Measurements from ENCODE around the gene CHM.
"Not testable (repeated sequence)": the region's sequence is repeated elsewhere in the genome, so short reads cannot be mapped to it uniquely, and the experiment has no call there.

CHM gene

DNA sequence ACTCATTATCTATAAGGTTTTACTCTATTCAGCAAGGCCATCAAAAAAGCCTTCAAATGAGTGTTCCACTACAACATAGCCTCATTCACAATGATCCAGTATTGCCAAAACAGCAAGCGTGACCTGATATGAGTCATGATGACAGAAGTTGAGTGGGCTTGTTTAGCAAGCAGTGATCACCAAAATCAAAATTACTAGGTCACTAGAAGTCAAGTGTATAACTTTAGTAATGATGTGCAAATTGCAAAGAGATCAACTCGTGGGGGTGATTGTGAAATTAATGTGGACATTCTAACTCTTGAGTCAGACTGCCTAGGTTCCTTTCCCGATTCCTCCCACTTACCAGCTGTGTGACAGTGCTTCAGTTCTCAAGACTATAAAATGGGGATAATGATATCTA lies 124.5 kb downstream of the CHM start:
- ChIA-PET CTCF (no interaction called here), POLR2A (no interaction called here)
- DNase-seq (ENCODE audit: low read depth, low spot score): no peak
- TF ChIP-seq, protein P1, sequence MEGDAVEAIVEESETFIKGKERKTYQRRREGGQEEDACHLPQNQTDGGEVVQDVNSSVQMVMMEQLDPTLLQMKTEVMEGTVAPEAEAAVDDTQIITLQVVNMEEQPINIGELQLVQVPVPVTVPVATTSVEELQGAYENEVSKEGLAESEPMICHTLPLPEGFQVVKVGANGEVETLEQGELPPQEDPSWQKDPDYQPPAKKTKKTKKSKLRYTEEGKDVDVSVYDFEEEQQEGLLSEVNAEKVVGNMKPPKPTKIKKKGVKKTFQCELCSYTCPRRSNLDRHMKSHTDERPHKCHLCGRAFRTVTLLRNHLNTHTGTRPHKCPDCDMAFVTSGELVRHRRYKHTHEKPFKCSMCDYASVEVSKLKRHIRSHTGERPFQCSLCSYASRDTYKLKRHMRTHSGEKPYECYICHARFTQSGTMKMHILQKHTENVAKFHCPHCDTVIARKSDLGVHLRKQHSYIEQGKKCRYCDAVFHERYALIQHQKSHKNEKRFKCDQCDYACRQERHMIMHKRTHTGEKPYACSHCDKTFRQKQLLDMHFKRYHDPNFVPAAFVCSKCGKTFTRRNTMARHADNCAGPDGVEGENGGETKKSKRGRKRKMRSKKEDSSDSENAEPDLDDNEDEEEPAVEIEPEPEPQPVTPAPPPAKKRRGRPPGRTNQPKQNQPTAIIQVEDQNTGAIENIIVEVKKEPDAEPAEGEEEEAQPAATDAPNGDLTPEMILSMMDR (IDR thresholded peaks at IDR 0.05; ENCODE audit: insufficient read depth, low read length, missing control alignments): no peak
- H3K4me3 ChIP-seq (ENCODE audit: low read depth, low read length): no peak overlapping the region

DNA sequence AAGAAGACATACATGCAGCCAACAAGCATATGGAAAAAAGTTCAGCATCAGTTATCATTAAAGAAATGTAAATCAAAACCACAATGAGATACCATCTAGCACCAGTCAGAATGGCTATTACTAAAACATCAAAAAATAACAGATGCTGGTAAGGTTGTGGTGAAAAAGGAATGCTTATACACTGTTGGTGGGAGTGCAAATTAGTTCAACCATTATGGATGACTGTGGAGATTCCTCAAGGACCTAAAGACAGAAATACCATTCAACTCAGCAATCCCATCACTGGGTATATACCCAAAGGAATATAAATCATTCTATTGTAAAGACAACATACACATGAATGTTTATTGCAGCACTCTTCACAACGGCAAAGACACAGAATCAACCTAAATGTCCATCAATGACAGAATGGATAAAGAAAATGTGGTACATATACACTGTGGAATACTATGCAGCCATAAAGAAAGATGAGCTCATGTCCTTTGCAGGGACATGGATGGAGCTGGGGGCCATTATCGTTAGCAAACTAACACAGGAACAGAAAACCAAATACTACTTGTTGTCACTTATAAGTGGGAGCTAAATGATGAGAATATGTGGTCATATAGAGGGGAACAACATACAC lies 130.6 kb downstream of the CHM start:
- DNase-seq (ENCODE audit: low read depth, low spot score); POLR2A ChIA-PET; H3K4me3 ChIP-seq (ENCODE audit: low read depth, low read length): not testable (repeated sequence)
- CTCF ChIA-PET: interaction anchor here (0.8 kb wide), 1 partner anchor 20 kb away, joined by 3 read pairs; no protein-coding TSS in a partner anchor

GRCh38 chrX:85914431-85914830 lies 132.9 kb downstream of the CHM start:
- ChIA-PET POLR2A (no interaction called here), CTCF (no interaction called here)
- DNase-seq (ENCODE audit: low read depth, low spot score): no peak
- TF ChIP-seq, protein P1 (IDR thresholded peaks at IDR 0.05; ENCODE audit: insufficient read depth, low read length, missing control alignments): no peak
- no peak overlapping the region for H3K4me3 ChIP-seq (ENCODE audit: low read depth, low read length)

DNA sequence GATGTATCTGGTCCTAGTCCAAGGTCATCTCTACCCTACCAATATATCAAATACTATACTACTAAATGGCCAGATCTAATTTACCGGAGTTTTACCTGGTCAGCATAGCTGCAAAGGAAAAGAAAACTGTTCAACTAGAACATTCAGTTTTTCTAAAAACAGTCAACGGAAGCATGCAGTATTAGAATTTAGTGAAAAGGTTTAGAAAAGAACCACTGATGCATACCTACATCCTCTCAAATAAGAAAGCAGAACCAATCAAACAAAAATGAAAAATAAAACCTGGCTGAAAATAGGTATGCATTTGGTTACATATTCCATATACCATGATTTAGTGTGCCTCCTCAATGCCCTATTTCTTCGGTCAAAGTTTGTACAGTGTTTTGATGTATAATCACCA lies 140.0 kb downstream of the CHM start:
- CTCF ChIA-PET: no interaction called here

DNA sequence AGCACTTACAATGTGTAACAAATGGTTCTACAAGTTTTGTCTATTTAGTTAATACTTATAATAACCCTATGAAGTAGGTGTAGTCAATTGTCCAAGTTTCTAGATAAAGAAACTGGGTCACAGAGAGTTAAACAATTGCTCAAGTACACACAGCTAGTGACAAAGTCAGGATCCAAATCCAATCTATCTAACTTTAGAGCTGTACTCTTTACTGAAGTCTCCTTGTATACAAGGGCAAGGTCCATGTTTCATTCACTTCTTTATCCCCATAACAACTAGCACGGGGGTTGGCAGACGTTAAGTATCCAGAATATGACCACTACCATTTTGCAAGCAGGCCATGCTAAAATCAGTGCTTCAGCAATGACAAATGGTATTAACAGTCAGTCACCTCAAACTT lies 141.0 kb downstream of the CHM start:
- no peak overlapping the region for H3K4me3 ChIP-seq (ENCODE audit: low read depth, low read length)
- TF ChIP-seq, protein P1 (IDR thresholded peaks at IDR 0.05; ENCODE audit: insufficient read depth, low read length, missing control alignments): no peak
- POLR2A ChIA-PET: no interaction called here
- CTCF ChIA-PET: no interaction called here
- no peak for DNase-seq (ENCODE audit: low read depth, low spot score)

More for the DNA sequence above, 140.0 kb downstream of the CHM start:
- no peak overlapping the region for H3K4me3 ChIP-seq (ENCODE audit: low read depth, low read length)
- no peak for DNase-seq (ENCODE audit: low read depth, low spot score)
- POLR2A ChIA-PET: no interaction called here
- TF ChIP-seq, protein P1 (IDR thresholded peaks at IDR 0.05; ENCODE audit: insufficient read depth, low read length, missing control alignments): no peak

DNA sequence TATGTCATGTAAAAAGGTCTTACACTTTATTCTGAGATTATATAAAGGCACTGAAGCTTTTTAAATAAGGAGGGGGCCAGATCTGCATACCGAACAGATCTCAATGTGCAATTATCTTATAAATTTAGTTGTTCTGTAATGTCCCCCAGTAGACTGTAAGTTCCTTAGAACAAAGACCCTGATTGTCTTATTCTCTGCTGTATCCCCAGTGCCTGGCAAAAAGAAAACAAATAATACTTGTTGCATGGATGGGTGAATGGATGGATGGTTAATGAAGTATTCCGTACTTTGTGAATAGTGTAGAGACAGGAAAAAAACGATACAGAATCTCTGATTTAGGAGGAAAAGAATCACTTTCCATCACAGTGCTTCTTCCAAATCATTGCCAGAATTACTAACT lies 141.5 kb downstream of the CHM start:
- TF ChIP-seq, protein P1 (IDR thresholded peaks at IDR 0.05; ENCODE audit: insufficient read depth, low read length, missing control alignments): no peak
- no peak overlapping the region for H3K4me3 ChIP-seq (ENCODE audit: low read depth, low read length)
- ChIA-PET POLR2A (no interaction called here), CTCF (no interaction called here)
- DNase-seq (ENCODE audit: low read depth, low spot score): no peak
